Fibroblast of villous mesenchyme (primary cell): ENCODE measurements around the gene AXIN2. TPM values are rescaled to one million over a fixed set of nuclear protein-coding genes. Genes with fewer than 3 reads are reported as not detected.

Experiments used
- DNase-seq: peaks from one replicate; pipeline ENCODE4 v3.0.0-alpha.2; 2010; ENCODE audit warnings: low read depth
- H3K4me3 ChIP-seq: 2 replicates; pipeline ENCODE4 v1.5.1; 2011; ENCODE audit warnings: low read depth, mild to moderate bottlenecking, low read length
- total RNA-seq: library from RNA; depleted of rRNA; stranded (reverse); fragments of >200 nt; gene quantifications from 2 replicates; pipeline ENCODE4 v1.2.3, GENCODE V29; 2012
- TF ChIP-seq, protein P1 (sequence below): IDR thresholded peaks from 2 replicates; pipeline ENCODE4 v1.5.1; 2012; ENCODE audit warnings: low read depth, mild to moderate bottlenecking, low read length; ENCODE audit not compliant: insufficient read depth

The AXIN2 gene
- total RNA-seq, 1 donor: 1.3 TPM

DNA sequence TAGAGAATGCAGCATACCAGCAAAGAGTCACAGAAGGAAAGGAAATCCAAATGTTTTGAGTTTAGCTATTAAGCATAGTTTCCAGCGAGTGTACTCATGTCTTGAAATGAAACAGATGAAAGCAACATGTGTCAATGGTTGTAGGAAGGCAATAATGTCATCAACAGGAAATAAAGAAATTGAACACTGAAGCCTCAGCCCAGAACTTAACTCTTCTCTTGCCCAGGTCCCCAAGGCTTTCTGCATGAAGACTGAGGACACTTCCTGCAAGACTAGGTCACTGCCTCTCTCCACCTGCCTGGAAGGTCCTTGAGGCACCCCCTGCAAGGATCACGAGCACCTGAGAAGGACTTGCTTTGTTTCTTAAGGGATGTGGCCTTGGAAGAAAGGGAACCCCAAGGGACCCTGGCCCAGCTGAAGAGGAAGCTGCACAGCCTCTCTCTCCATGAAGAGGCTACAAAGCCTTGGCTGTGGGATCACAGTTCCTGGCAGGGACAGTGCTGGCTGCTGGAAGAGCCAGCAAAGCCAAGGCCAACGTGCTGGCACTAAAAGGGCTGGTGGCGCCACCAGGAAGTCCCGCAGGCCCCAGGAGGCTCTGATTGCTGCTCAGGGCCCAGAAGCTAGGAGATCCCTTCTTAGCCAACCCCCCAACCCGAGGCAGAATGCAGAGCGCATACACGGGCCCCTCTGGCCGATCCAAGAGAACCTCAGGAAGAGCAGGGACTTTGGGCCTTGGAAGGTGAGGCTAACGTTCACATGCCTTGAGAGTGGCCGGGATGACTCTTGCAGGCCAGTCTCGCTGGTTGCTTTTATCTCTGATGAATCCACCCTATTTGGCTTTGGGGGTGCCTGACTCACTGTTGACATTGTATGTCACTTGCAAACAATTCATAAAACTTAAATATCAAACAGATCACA lies 23.4 kb upstream of the AXIN2 start:
- TF ChIP-seq, protein P1, sequence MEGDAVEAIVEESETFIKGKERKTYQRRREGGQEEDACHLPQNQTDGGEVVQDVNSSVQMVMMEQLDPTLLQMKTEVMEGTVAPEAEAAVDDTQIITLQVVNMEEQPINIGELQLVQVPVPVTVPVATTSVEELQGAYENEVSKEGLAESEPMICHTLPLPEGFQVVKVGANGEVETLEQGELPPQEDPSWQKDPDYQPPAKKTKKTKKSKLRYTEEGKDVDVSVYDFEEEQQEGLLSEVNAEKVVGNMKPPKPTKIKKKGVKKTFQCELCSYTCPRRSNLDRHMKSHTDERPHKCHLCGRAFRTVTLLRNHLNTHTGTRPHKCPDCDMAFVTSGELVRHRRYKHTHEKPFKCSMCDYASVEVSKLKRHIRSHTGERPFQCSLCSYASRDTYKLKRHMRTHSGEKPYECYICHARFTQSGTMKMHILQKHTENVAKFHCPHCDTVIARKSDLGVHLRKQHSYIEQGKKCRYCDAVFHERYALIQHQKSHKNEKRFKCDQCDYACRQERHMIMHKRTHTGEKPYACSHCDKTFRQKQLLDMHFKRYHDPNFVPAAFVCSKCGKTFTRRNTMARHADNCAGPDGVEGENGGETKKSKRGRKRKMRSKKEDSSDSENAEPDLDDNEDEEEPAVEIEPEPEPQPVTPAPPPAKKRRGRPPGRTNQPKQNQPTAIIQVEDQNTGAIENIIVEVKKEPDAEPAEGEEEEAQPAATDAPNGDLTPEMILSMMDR: no peak
- no peak for DNase-seq
- no peak overlapping the region for H3K4me3 ChIP-seq

DNA sequence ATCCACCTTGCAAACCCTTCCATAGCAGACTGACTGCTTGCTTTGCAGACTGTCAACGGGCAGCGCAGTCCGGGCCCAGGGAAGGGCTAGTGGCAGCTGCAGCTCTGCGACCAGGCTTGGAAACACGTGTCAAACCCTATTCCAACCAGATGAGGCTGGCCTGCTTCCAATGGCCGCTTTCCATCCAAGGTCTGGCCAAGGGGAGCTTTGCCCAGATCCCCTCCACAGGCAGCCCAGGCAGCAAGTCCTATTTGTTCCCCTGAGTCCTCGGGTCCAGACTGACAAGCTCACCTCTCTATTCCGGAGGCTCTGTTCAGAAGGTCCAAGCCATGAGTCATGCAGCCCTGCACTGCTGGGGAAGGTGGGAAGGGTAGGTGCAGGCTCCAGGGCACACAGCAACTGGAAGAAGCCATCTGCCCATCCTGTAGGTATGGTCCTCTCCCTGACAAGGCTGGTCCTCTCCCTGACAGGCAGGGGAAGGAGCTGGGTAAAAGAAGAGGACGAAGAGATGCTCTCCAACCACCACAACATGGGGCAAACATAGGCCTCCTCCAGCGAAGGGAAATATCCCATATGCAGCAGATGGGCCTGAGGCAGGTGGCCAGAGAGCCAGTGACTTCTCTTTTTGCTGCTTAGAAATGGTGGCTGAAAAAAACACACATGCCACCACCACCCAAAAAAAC lies 22.6 kb upstream of the AXIN2 start:
- TF ChIP-seq, protein P1: no peak
- DNase-seq: no peak
- H3K4me3 ChIP-seq: no peak overlapping the region

DNA sequence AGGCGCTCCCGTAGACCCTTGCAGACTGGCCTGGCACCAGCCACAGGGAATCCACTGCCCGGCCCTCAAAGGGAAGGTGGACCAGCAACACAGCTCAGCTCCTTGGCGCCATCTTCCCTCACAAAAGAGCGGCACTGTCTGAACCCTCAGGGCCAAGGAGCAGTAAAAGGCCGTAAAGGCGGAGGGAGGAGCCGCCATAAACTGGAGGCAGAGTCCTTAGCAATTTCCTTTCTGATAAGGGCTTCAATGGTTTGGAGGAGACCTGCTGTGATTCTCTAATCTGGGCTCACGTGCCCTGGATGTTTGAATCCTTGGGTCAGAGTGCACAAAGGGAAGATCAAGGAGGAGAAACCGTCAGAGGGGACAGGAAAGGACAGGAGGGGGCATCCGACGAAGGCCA lies 15.5 kb upstream of the AXIN2 start:
- no peak for DNase-seq
- TF ChIP-seq, protein P1: no peak
- H3K4me3 ChIP-seq: no peak overlapping the region

DNA sequence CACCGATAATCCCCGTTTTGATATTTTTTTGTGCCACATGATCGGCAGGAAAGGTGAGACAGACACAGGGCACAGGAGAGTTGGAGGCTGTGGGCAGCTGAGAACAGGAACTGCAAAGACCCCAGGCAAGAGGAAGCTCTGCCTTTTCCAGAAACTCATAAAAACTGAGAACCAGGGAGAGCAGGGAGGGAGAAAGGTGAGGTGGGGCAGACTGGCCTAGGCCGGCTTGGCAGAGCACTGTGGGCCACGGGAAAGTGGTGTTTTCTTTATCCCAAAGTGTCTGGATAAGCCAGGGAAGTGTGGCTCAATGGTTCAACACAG lies 11.8 kb upstream of the AXIN2 start:
- TF ChIP-seq, protein P1: no peak
- H3K4me3 ChIP-seq: no peak overlapping the region
- DNase-seq: no peak

DNA sequence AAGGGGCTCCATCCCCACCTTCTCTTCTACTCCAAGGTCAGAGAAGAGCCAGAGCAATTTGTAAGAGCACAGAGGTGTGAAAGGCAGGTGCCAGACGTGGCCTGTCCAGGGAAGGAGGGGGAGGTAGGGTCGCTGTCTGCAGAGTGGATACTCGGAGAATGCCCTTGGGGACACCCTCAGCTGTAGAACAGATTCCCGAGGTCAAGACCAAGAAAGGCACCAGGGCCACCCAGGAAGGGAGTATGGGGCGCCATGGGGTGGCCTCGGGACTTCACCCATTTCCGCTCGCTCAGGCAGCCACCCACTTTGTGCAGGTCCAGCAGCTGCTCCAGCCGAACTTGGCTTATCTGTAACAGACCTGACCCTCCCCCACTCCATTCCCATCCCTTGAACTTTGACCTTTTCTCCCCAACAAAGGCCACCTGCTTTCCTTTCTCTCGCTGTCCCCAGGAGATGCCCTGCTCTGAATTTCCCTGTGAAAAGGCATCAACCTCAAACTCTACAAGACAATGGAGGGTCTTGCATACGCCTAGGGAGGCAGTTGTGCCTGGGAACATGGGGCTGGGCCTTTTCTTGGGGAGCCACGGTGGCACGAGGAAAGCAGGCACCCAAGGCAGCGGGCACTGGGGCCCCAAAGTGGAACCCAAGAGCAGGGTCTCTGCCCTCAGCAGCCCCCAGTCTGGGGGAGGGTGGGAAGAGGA lies 11.3 kb upstream of the AXIN2 start:
- no peak for DNase-seq
- H3K4me3 ChIP-seq: no peak overlapping the region
- TF ChIP-seq, protein P1: no peak

DNA sequence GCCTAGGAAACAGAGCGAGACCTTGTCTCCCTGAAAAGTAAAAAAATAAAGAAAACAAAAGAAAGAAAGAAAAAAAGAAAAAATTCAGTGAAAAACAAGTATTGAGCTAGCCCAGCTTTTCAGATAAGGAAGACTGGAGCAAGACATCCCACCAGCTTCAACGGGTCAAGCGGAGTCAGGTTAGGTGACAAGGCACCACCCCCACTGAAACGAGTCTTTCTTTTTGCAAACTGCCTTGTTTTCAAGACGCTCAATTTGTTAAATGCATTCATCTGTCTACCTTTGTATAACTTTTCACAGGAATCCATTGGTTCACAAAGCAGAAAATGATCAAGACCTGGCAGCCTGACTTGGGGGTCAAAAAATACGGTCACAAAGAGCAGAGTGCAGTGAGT lies 10.7 kb upstream of the AXIN2 start:
- H3K4me3 ChIP-seq: no peak overlapping the region
- TF ChIP-seq, protein P1: no peak
- DNase-seq: no peak
